HG03442 (cell line): ENCODE data around the gene SLC10A3.
A peak's percentile ranks its signal among the peaks of the same experiment; 100 is the strongest.

Experiments
- ATAC-seq: cut with Tn5 transposase; IDR thresholded peaks from one replicate; pipeline ENCODE4 v1.9.1; 2021; ENCODE audit warnings: mild to moderate bottlenecking, moderate library complexity; ENCODE audit not compliant: unreplicated experiment

SLC10A3 gene

DNA sequence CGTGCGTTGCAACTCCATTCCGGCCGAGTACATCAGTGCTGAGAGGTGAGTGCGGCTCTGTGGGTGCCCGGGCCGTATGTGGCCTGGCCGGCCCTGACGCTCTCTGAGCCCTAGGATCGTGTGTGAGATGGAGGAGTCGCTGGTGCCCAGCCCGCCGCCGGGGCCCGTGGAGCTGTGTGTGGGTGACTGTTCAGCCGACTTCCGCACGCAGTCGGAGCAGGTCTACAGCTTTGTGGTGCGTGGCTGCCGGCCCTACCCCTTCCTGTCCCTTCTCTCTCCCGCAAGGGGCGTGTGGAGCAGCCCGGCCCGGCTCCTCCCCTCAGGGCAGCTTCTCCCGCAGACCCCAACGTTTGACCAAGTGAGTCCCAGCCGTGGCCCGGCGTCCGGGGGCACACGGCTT lies 24.4 kb downstream of the SLC10A3 start:
- ATAC-seq, result no peak

DNA sequence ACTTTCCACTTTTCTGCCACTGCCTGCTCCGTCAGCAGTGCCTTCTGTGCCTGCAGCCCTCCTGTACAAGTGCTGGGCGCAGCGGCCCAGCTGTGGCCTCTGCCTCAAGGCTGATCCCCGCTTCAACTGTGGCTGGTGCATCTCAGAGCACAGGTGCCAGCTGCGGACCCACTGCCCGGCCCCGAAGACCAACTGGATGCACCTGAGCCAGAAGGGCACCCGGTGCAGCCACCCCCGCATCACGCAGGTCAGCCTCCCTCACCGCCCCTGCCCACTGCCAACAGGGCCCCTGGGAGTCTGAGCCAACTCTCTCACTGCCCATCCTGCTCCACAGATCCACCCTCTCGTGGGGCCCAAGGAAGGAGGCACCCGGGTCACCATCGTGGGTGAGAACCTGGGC lies 24.8 kb downstream of the SLC10A3 start:
- ATAC-seq, result no peak

DNA sequence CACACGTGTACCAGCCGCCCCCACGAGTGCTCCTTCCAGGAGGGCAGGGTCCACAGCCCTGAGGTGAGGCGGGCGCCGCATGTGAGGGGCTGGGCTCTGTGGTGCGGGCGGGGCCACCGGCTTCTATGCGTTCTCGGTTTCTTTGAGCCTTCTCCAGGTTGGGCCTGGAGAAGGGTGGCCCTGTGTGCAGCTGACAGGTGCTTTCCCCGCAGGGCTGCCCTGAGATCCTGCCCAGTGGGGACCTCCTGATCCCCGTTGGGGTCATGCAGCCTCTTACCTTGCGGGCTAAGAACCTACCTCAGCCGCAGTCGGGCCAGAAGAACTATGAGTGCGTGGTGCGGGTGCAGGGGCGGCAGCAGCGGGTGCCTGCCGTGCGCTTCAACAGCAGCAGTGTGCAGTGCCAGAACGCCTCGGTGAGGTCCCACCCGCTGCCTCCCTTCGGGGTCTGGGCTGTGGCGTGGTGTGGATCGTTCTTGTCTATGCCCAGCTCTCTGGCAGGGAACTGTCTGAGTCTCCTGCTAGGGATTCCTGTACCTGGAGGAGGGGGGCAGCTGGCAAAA lies 25.5 kb downstream of the SLC10A3 start:
- ATAC-seq, result no peak

DNA sequence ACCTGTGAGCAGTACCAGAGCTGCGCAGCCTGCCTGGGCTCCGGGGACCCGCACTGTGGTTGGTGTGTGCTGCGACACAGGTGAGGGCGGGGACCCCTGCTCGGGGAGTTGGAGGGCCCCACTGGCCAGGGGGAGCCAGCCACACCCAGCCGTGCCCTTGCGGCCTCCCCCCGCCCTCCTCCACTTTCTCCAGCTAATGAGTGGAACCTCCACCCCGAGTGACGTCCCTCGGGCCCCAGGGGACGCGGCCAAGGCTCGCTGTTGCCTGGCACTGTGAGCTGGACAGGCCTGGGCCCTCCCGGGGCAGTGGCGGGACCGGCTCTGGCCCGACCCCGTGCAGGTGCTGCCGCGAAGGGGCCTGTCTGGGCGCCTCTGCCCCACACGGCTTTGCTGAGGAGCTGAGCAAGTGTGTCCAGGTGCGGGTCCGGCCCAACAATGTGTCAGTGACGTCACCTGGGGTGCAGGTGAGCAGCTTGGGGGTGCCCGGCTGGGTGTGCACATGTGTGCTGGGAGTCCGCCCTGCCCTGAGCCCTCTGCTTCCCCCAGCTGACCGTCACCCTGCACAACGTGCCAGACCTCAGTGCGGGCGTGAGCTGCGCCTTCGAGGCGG lies 26.7 kb downstream of the SLC10A3 start:
- no peak for ATAC-seq

DNA sequence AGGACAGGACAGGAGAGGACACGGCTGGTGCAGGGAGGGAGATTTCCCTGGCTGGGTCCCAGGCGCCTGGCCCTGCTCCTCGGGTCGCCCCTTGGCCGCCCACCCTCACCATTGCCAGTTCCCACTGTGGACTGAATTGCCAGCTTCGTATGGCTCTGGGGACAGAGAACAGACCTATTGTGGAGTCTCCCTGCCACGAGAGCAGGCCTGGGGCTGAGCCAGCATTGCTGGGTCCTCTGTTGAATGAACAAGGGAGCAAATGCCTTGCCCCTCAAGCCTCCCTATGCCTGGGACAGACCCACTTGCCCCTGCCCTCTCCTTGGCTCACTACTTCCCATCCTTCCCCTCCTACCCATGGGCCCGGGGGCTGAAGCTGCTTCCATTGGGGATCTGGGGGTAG lies 28.0 kb downstream of the SLC10A3 start:
- no peak for ATAC-seq

DNA sequence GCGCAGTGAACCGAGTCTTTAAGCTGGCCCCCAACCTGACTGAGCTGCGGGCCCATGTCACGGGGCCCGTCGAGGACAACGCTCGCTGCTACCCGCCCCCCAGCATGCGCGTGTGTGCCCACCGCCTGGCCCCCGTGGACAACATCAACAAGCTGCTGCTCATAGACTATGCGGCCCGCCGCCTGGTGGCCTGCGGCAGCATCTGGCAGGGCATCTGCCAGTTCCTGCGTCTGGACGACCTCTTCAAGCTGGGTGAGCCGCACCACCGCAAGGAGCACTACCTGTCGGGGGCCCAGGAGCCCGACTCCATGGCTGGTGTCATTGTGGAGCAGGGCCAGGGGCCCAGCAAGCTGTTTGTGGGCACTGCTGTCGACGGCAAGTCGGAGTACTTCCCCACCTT lies 30.1 kb downstream of the SLC10A3 start:
- no peak for ATAC-seq

DNA sequence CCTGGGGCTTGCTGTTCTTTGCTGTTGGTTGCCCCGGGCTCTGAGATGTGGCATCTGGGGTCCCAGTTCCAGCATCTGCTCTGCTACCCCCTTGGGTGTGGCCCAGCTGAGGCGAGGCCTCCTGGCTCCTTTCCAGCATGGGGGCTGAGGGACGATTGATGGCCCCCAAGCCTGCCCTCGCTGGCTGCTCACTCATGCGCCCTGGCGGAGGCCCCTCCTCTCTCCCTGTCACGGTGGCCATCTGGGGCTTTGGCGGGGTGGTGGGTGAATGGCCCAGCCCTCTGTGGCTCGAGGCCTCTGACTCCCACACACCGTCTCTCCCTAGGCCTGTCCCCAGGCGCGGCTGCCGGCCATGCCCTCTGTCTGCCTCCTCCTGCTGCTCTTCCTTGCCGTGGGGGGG lies 30.6 kb downstream of the SLC10A3 start:
- no peak for ATAC-seq

DNA sequence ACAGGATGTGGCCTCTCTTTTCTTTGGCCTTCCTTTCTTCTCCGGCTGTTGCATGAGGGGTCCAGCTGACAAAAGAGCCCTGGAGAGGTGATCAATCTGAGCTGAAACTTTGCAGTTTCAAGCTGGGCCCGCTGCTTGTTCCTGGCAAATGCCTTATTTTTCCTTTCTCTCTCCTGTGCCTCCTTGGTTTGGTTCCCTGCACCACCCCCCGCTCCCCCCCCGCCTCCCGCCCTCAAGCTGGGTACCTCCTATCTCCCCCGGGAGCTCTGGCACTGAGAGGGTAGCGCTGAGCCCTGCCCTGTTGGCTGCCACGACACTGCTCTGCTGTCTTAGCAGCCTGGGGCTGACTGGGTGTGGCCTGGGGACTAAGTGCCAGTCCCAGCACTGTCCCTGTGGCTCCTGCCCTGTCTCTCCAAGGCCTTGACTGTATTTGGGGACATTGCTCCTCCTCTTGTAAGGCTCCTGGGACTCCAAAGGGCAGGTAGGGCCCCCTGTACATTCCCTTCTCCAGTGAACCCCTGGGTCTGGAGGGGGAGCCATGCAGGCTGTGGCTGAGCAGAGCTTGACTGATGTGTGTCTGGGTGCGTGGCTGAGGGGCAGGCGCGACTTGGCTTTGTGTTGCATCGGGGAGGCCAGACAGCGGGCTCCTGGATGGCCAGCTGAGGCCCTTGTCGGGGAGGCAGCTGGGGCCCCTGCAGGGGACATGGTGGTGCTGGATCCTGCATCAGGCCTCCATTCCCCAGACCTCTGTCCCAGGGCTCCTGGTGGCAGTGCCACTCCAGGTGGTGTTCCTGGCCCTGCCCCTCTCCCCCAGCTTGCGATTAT lies 31.3 kb downstream of the SLC10A3 start:
- ATAC-seq, result no peak

DNA sequence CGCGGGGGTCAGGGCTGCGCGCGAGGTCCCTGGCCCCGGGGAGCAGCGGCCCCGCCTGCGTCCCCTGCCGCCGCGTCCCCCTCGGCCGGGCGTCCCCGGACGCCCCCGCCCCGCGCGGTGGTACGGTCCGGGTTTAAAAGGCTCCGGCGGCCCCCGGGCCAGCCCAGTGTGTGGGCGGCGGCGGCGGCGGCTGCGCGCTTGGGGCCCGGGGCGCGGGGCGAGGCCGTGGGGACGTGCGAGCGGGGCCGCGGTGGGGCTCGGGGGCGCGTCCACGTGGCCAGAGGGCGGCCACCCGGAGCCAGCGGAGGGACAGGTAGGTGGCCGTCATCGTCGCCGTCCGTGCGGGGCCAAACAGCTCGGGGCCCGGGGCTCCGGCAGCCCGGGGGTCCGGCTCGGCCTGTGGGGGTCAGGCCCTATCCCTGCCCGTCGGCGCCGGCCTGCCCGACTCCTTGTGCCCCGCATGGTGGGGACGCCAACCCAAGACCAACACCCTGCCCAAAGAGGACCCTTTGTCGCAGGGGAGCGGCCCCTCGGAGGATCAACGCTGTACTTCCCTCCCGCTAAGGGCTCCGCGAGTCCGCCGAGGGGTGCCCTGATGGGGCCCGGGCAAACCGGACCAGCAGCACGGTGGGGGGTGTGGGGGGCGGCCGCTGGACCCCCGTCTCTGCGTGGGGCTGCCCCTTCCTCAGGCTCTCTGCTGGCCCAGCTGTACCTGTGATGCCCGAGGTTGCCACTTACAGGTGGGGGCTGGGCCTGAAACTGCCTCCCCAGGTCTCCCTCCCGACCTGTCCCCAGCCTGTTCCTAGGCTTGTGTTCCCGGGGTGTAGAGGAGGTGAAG lies 32.1 kb downstream of the SLC10A3 start, which contains the start of gene PLXNA3:
TSS of gene PLXNA3 (plus strand) at position 166 of the 838 bp plus-strand sequence. CDS start 1,903 bp downstream, outside the sequence.
- peak; percentile 56 for ATAC-seq

DNA sequence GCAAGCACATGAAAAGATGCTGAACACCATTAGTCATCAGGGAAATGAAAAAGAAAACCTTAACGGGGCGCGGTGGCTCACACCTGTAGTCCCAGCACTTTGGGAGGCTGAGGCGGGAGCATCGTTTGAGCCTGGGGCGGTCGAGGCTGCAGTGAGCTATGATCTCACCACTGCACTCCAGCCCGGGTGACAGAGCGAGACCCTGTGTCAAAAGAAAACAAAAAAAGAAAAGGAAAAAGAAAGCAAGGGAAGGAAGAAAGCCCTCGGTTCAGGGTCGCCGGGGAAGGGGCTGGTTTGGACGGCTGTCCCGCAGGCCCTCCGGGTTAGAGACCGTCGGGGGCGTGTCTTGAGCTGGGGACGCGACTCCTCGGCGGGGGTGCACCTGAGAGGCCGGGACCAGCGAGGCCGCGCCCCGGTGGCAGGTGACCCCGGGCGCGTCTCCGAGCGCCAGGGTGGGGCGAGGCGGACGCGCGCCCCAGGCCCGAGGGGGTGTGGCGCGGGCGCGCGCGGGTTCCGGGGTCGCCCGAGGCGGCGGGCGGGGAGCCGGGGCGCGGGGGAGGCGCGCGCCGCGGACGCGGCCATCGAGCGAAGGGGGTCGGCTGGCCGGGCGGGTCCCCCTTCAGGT lies 32.8 kb downstream of the SLC10A3 start:
- peak; percentile 34 for ATAC-seq

DNA sequence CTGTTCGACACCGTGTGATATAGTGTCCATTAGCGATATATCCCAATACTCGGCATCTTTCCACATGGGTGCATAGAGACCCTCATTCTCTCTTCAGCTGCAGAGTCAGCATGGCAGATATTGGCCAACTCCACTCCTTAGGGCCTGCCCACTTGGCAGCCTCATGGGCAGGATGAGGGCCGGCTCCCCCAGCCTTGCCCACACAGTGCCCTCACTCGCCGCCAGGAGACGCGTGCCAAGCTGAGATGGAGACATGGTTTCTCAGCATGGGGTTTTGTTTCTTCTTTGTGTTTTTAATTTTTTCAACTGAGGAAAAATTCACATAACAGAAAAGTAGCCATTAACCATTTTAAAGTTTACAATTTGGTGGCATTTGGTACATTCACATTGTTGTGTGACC lies 37.6 kb downstream of the SLC10A3 start:
- no peak for ATAC-seq

DNA sequence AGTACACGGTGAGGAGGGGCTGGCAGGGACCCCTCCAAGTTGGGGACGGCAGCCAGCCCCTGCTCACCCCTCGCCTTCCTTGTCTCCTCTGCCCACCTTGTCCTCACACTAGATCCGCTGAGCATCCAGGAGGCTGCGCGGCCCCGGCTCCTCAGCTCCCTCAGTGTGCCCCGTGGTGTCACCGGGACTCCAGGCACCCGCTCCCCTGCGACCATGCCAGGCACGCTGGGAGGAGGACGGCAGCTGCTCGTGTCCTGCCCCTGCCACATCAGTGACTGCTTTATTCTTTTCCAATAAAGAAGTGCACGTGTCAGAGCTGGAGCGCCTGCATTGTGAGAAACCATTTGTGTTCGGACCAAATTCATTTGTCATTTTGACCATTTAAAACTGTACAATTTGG lies 40.1 kb downstream of the SLC10A3 start:
- ATAC-seq, result no peak

DNA sequence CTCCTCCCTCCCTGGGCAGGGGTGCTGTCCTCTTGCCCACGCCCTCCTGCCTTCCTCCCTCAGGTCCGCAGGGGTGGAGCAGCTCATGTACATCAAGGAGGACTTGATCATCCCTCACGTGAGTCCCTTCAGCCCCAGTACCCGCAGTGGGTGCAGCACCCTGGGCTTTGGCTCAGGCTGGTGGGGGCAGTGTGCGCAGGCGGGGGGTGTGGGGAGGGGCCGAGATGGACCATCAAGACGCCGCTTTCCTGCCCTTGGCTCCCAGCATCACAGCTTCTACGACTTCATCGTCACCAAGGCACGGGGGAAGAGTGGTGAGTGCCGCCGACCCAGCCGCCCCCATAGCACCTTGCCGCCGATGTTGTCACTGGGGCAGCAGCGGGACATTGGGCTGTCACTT lies 40.8 kb downstream of the SLC10A3 start:
- ATAC-seq, result no peak

DNA sequence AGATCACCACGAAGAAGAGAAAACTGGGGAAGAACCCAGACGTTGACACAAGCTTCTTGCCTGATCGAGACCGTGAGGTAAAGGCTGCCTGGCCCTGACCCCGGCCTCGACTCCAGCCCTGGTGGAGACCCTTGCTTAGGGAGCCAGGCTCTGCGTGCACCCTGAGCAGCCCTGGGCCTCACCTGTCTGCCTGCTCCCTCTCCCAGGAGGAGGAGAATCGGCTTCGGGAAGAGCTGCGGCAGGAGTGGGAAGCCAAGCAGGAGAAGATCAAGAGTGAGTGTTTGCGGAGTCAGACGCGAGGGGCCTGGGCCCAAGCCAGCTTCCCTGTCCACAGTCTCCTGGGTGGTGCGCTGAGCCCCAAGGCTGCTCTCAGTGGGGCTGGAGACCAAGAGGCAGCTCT lies 41.9 kb downstream of the SLC10A3 start:
- no peak for ATAC-seq

DNA sequence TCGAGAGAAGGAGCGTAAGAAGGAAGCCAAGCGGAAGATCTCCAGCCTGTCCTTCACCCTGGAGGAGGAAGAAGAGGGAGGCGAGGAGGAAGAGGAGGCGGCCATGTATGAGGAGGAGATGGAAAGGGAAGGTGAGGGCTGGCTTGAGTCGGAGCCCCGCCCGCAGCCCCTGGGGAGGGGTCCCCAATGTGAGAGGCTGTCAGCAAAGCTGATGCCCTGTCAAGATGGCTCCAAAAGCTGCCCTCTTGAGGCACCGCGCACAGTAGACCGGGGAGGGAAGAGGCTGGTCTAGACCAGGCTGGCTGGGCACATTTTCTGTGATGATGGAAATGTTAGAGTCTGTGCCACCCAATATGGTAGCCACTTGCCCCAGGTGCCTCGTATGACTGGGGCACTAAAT lies 44.0 kb downstream of the SLC10A3 start:
- ATAC-seq, result no peak

DNA sequence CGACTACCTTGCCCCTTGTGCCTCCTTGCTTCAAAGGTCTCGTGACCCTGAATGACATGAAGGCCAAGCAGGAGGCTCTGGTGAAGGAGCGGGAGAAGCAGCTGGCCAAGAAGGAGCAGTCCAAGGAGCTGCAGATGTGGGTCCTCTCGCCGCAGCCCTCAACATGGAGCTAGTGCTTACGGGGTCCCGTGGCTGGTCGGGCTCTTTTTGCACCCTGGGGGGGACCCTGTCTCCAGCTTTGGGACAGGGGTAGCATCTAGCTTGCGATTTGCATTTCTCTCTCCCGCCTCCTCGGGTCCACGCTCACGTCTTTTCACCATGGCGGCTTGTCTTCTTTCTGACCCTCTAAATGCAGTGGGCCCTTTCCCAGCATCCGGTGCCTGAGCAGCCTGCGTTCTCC lies 44.7 kb downstream of the SLC10A3 start:
- ATAC-seq, result no peak

DNA sequence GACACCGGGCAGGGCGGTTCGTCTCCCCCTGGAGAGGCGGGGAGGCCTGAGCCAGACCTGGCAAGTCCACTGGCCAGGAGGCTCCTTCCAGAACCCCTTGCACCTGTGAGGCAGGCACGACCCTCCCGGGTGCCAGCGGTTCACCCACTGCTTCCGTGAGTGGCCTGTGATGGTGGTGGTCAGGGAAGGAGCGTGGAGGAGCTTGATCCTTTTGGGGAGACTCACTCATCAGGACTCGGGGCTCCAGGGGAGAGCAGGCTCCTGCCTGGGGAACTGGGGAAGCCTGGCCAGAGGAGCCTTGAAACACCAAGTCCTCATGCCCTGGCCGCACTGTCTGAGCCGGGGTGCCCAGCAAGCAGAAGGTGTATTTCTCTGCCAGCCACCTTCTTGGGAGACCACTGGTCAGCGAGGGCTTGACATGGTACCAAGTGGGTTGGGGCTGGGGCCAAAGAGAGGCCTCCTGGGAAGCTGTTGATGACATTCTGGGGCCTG lies 45.6 kb downstream of the SLC10A3 start:
- ATAC-seq, result no peak

DNA sequence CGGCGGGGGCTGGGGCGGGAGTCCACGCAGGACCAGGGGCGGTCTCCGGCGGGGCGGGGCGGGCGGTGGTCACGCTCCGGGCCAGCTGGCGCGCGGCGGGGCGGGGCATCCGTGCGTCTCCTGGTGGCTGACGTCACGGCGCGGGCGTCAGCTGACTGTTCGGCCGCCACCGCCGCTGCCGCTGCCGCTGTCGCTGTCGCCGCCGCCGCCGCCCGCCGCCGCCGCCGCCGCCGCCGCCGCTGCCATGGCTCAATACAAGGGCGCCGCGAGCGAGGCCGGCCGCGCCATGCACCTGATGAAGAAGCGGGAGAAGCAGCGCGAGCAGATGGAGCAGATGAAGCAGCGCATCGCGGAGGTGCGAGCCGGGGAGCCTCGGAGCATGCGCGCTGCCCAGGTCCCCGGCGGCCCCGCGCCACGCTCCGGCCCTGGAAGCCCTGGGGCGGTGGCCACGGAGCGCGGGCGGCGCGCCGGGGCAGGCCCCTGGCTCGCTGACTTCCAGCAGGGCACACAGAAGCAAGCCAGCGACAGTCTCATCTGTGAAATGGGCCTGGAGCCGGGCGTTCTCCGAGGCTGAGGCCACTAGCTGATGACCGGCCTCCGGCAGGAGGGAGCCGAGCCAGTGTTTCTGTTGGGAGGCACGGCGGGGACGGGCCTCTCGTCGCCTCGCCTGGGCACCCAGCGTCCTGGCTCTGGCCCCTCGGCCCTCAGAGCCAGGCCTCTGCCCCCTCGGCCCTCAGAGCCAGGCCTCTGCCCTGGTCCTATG lies 46.3 kb downstream of the SLC10A3 start, which contains the start of gene FAM50A:
TSS of gene FAM50A (plus strand) at position 150 of the 763 bp plus-strand sequence. CDS start at position 245, 95 bp downstream.
- ATAC-seq, result peak; percentile 79

DNA sequence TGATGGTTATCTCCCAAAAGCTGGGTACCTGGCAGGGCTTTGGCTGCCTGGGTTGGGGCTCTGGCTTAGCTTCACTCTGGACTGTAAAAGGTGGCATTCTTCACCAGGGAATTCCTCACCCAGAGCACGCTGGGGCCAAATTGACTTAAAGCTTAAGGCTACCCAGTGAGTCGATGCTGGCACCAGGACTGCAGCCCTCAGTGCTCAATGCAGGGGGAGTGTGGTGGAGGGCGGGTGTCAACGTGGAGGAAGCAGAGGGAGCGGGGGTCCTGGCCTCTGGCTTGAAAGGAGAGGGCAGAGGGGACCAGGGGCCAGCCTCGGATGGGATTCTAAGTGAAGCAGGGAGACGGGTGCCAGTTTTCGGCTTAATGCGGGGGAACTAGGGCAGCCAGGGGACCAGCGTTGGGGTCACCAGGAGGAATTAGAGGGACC lies 46.9 kb downstream of the SLC10A3 start:
- ATAC-seq, result no peak
